ENCODE measurements around the gene NLK.
"Not testable (repeated sequence)": the region's sequence is repeated elsewhere in the genome, so short reads cannot be mapped to it uniquely, and the experiment has no call there.

Gene NLK

DNA sequence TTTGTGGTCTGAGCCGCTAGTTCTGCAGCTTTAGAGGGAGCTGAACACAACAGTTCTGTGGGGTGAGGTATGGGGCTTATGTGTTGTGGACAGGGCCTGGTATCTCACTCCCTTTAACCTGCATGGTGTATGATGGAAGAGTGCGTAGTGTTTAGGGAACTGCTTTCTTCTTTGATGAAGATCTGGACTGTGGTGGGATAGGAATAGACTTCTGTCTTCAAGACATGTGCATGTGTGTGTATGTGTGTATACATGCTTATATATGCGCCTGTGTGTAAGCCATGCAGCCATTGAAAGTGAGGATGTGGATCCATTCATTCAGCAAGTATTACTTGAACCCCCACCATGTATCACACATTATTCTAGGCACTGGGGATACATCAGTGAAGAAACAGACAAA lies 161.8 kb downstream of the NLK start:
- TF ChIP-seq, protein P1, sequence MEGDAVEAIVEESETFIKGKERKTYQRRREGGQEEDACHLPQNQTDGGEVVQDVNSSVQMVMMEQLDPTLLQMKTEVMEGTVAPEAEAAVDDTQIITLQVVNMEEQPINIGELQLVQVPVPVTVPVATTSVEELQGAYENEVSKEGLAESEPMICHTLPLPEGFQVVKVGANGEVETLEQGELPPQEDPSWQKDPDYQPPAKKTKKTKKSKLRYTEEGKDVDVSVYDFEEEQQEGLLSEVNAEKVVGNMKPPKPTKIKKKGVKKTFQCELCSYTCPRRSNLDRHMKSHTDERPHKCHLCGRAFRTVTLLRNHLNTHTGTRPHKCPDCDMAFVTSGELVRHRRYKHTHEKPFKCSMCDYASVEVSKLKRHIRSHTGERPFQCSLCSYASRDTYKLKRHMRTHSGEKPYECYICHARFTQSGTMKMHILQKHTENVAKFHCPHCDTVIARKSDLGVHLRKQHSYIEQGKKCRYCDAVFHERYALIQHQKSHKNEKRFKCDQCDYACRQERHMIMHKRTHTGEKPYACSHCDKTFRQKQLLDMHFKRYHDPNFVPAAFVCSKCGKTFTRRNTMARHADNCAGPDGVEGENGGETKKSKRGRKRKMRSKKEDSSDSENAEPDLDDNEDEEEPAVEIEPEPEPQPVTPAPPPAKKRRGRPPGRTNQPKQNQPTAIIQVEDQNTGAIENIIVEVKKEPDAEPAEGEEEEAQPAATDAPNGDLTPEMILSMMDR (IDR thresholded peaks at IDR 0.05; ENCODE audit: extremely low read depth, missing control alignments) = no peak
- DNase-seq (ENCODE audit: low spot score) = no peak

DNA sequence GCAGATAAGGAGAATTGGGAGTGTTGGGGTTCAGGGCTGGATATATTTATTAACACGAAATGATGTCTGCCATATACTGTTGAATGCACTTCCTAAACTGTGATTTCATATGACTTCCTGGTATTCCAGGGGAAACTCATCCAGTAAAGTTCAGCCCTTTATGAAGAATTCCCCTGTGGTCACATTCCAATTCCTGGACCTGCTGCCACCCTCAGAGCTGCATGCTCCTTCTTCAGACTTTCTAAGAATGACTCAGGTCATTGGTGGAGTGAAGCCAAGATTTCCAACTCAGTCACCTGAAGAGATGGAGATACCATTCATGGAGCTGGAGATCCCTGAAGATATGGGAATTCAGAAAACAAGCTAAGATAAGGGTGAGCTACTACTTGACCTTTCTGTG lies 162.3 kb downstream of the NLK start:
- TF ChIP-seq, protein P1 (IDR thresholded peaks at IDR 0.05; ENCODE audit: extremely low read depth, missing control alignments) = no peak
- no peak for DNase-seq (ENCODE audit: low spot score)

DNA sequence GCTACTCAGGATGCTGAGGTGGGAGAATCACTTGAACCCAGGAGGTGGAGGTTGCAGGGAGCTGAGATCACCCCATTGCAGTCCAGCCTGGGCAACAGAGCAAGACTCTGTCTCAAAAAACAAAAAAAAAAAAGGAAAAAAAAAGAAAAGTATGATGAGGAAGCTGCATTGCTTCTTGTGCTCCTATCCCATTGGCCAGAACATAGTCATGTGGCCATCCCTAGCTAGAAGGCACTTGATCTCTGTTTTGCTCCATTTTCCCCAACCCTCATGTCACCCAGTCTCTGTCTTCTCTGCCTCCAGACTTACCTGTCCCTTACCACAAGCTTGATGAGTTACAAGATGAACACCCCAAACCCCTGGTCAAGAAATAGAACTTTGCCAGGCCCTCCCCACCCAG lies 163.8 kb downstream of the NLK start:
- TF ChIP-seq, protein P1 (IDR thresholded peaks at IDR 0.05; ENCODE audit: extremely low read depth, missing control alignments) = no peak

DNA sequence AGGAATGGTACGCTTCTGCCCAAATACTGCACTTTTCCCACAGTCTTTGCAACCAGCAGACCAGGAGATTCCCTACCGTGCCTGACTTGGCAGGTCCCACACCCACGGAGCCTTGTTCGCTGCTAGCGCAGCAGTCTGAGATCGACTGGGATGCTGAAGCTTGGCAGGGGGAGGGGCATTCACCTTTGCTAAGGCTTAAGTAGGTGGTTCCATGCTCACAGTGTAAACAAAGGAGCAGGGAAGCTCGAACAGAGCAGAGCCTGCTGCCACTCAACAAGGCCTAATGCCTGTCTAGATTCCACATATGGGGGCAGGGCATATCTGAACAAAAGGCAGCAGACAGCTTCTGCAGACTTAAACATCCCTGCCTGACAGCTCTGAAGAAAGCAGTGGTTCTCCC lies 169.3 kb downstream of the NLK start:
- DNase-seq (ENCODE audit: low spot score) = no peak
- TF ChIP-seq, protein P1 (IDR thresholded peaks at IDR 0.05; ENCODE audit: extremely low read depth, missing control alignments) = no peak

More for the DNA sequence above, 163.8 kb downstream of the NLK start:
- DNase-seq (ENCODE audit: low spot score) = no peak

DNA sequence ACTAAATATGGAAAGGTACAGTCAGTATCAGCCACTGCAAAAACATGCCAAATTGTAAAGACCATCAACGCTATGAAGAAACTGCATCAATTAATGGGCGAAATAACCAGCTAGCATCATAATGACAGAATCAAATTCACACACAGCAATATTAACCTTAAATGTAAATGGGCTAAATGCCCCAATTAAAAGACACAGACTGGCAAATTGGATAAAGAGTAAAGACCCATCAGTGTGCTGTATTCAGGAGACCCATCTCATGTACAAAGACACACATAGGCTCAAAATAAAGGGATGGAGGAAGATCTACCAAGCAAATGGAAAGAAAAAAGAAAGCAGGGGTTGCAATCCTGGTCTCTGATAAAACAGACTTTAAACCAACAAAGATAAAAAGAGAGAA lies 171.1 kb downstream of the NLK start:
- not testable (repeated sequence) for DNase-seq (ENCODE audit: low spot score)

DNA sequence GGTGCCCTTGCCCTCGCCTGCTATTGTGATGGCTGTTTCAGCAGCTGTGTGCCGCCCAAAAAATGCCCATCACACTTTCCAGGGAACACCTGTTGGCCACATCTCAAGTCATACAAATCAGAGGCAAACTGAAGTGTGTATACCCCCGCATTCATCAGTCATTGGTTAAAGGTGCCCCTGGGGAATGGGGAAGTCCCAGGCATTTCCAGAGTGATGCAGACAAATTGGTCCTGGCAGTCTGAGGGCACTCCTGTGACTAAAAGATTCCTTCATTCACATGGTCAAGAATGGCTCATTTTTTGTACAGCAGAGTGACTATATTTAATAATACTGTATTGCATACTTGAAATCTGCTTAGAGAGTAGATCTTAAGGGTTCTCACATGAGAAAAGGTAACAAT lies 173.6 kb downstream of the NLK start:
- DNase-seq (ENCODE audit: low spot score) = no peak
- TF ChIP-seq, protein P1 (IDR thresholded peaks at IDR 0.05; ENCODE audit: extremely low read depth, missing control alignments) = no peak

DNA sequence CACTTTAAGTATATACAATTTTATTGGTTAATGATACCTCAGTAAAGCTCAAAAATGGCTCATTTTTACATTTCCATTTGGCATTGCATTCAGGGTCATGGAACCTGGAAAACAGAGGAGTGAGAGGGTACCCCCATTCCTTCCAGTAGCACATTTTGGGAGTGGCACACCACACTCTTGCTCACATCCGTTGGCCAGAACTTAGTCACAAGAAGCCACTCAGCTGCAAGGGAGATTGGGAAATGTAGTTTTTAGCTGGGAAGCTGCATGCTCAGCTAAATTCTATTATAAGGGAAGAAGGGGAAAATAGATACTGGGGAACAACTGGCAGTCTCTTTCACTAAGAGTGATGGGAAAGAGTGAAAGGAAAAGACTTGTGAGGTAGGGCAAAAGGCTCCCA lies 174.1 kb downstream of the NLK start:
- TF ChIP-seq, protein P1 (IDR thresholded peaks at IDR 0.05; ENCODE audit: extremely low read depth, missing control alignments) = no peak
- no peak for DNase-seq (ENCODE audit: low spot score)

DNA sequence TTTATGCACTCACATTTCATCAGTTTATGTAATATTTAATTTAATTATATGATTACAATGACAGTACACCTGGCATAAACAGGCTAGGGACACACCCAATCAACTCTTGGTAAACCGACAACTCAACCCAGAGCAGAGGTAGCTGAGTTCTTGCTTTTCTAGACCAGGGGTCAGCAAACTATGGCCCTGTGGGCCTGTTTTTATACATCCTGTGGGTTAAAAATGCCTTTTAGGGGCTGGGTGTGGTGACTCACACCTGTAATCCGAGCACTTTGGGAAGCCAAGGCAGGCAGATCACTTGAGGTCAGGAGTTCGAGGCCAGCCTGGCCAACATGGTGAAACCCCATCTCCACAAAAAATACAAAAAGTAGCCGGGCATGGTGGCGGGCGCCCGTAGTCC lies 177.3 kb downstream of the NLK start:
- TF ChIP-seq, protein P1 (IDR thresholded peaks at IDR 0.05; ENCODE audit: extremely low read depth, missing control alignments) = no peak
- no peak for DNase-seq (ENCODE audit: low spot score)
